GM04503 (cell line): ENCODE data around the gene FOXQ1.
"Not testable (repeated sequence)": the region's sequence is repeated elsewhere in the genome, so short reads cannot be mapped to it uniquely, and the experiment has no call there.

Source experiments
- DNase-seq: peaks from one replicate; pipeline ENCODE4 v3.0.0-alpha.2; 2012; ENCODE audit warnings: low read depth

Gene FOXQ1

GRCh38 chr6:1322156-1322555, 10.3 kb downstream of the FOXQ1 start:
- DNase-seq, result no peak

GRCh38 chr6:1322696-1323219, 10.9 kb downstream of the FOXQ1 start:
- no peak for DNase-seq

- DNase-seq, result no peak
These were observed 13.0 kb downstream of the FOXQ1 start for GRCh38 chr6:1324936-1325335.

GRCh38 chr6:1325461-1326309, 13.8 kb downstream of the FOXQ1 start:
- DNase-seq, result peak; percentile 62

- DNase-seq, result no peak
These were observed 14.7 kb downstream of the FOXQ1 start for GRCh38 chr6:1326535-1327121.

- DNase-seq, result no peak
These were observed 15.7 kb downstream of the FOXQ1 start for GRCh38 chr6:1327630-1328029.

- DNase-seq, result no peak
These were observed 16.4 kb downstream of the FOXQ1 start for GRCh38 chr6:1328129-1328800.

GRCh38 chr6:1329708-1330107, 17.8 kb downstream of the FOXQ1 start:
- no peak for DNase-seq

GRCh38 chr6:1334684-1335083, 22.8 kb downstream of the FOXQ1 start:
- no peak for DNase-seq

GRCh38 chr6:1335367-1336037, 23.6 kb downstream of the FOXQ1 start:
- peak; percentile 62 for DNase-seq

- no peak for DNase-seq
These were observed 24.4 kb downstream of the FOXQ1 start for GRCh38 chr6:1336246-1336843.

- no peak for DNase-seq
These were observed 25.9 kb downstream of the FOXQ1 start for GRCh38 chr6:1337791-1338190.

- no peak for DNase-seq
These were observed 34.2 kb downstream of the FOXQ1 start for GRCh38 chr6:1346101-1346500.

- DNase-seq, result no peak
These were observed 34.7 kb downstream of the FOXQ1 start for GRCh38 chr6:1346558-1347091.

- no peak for DNase-seq
These were observed 35.3 kb downstream of the FOXQ1 start for GRCh38 chr6:1347161-1347560.

GRCh38 chr6:1348675-1349074, 36.8 kb downstream of the FOXQ1 start:
- no peak for DNase-seq

GRCh38 chr6:1349655-1350054, 37.8 kb downstream of the FOXQ1 start:
- no peak for DNase-seq

GRCh38 chr6:1351381-1352008, 39.6 kb downstream of the FOXQ1 start:
- no peak for DNase-seq

- not testable (repeated sequence) for DNase-seq
These were observed 43.2 kb downstream of the FOXQ1 start for GRCh38 chr6:1355068-1355467.

GRCh38 chr6:1361717-1362116, 49.8 kb downstream of the FOXQ1 start:
- DNase-seq, result not testable (repeated sequence)

- no peak for DNase-seq
These were observed 50.7 kb downstream of the FOXQ1 start for GRCh38 chr6:1362643-1363042.
